NCI-H1105 treated with DMSO at 0.1 percent for 48 hours (cell line): ENCODE data around the gene PRKAG2.
A peak's percentile ranks its signal among the peaks of the same experiment; 100 is the strongest.
"Not testable (repeated sequence)": the region's sequence is repeated elsewhere in the genome, so short reads cannot be mapped to it uniquely, and the experiment has no call there.

Experiments used
- DNase-seq: peaks from one replicate; lab custom pipeline; 2025; lab: John Stamatoyannopoulos, UW

The PRKAG2 gene

GRCh38 chr7:151590071-151590849, 286.7 kb downstream of the PRKAG2 start:
- DNase-seq: no peak

DNA sequence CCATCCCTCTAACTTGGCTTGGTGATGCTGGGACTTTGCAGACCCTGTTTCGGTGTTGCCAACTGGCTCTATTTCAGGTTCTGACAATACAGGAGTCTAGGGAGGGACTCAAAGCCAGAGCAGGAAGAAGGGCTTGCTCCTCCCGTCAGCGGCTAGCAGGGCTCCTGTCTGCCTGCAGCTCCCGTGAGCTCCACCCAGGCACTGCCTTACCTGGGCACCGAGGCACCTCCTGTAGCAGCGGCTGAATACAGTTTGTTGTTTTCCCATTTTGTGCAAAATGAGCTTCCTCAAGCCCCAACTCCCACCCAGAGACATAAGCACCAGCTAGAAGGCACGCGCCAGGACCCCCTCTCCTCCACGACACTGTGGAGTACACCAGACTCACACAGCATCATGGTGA, 287.9 kb downstream of the PRKAG2 start:
- DNase-seq: no peak

- DNase-seq: no peak
Measured at GRCh38 chr7:151586531-151587260, 290.2 kb downstream of the PRKAG2 start.

- no peak for DNase-seq
Measured at GRCh38 chr7:151585744-151586393, 291.0 kb downstream of the PRKAG2 start.

- no peak for DNase-seq
Measured at GRCh38 chr7:151581741-151582140, 295.2 kb downstream of the PRKAG2 start.

DNA sequence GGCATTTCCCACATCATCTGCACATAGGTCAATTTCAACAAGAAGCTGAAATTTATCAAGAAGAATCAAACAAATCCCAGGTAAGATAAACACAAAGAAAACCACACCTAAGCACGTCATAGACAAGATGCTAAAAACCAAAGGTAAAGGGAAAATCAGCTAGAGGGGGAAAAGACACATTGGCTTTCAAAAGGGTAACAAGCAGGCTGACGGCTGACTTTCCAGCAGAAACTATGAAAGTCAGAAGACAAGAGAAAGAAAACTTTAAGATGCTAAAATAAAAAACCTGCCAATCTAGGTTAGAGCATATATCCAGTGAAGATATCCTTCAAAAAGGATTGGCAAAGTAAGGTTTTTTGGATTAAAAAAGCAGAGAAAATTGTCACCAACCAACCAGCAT, 297.3 kb downstream of the PRKAG2 start:
- DNase-seq: no peak

DNA sequence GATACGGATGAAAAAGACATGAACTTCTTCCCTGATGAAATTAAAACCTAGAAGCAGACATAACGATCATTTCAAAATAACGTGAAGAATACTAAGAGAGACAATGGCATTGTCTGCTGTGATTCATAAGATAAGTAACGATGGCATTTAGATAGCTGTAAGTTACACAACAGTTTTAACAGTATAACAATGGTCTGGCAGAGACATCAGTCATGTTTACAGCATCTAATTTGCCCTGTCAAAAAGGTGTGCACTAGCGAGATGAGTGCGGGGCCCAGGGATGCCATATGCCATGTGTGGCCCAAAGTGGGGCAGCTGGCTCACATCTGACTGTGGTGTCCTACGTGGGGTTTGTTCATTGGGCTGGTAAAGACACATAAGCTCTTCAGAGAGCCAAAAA, 301.5 kb downstream of the PRKAG2 start:
- no peak for DNase-seq

GRCh38 chr7:151573046-151573445, 303.9 kb downstream of the PRKAG2 start:
- not testable (repeated sequence) for DNase-seq

DNA sequence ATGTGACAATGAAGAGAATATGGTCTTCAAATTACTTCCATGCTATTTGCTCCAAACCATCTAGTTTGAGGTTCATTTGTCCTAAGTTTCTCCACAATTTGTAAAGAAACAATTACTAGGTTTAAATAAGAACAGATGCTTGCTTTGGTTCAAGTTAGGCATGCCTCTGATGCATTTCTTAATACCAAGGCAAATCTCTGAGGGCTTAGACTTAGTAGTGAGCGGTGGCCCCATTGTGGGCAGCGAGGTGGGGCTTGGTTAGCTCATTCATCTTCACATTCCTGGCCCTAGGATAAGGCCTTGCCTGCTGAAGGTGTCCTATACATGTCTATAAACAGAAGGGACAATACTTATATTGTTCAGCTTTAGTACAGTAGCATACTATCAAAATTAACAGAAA, 304.8 kb downstream of the PRKAG2 start:
- DNase-seq: no peak

DNA sequence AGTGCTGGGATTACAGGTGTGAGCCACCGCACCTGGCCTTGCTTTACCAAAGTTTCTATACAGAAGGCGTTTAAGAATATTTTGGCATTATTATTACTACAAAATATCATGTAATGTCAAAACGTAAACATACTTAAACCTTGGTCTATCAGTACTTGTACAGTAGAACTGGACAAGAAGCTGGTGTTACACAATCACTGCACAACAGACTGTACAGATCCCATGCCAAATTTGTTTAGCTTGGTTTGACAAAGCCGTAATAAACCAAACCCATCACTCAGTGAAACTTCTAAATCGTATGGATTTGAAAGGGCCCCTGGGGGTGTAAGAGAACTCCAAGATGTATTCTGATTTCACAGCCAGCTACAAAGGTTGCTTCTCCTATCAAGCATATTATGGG, 305.4 kb downstream of the PRKAG2 start:
- no peak for DNase-seq

- DNase-seq: no peak
Measured at GRCh38 chr7:151570366-151570915, 306.5 kb downstream of the PRKAG2 start.

- no peak for DNase-seq
Measured at GRCh38 chr7:151568956-151569940, 307.7 kb downstream of the PRKAG2 start.

DNA sequence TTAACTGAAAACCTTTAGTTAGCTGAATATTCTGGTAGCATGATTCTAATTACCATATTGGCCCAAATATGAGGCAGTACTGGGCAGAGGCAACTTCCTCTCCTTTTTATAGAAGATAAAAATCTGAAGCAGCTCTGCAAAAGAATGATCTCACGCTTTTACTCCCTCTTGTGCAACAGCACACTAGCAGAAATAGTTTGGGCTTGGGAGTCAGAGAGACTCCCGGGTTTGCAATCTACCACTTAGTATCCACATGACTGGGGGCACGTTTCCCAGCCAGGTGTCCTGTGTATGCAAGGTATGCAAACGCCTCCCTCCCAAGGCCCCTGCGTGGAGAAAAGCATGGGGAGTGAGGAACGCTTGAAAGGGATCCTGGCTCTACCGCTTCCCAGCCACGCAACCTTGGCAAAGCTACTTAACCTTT, 310.0 kb downstream of the PRKAG2 start:
- DNase-seq: no peak

GRCh38 chr7:151565541-151565940, 311.4 kb downstream of the PRKAG2 start:
- DNase-seq: no peak

GRCh38 chr7:151560243-151560642, 316.7 kb downstream of the PRKAG2 start:
- no peak for DNase-seq

- DNase-seq: no peak
Measured at GRCh38 chr7:151559557-151560183, 317.2 kb downstream of the PRKAG2 start.

DNA sequence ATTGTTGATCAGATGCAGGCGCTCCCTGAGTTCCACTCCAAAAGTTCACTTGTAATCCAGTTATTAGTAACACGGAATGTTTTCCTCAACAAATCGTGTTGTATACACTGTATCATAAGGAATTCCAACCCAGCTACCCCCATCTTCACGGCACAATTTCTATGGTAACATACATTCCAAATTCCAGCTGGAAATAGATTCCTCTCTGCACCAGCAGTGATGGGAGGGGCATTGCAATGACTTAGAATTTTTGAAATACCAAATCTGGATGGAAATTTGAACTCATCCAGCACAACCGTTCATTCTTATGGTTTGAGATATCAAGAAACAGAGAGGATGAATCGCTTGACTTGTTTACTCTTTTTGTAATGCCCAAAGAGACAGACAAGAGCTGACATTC, 318.3 kb downstream of the PRKAG2 start:
- DNase-seq: no peak

DNA sequence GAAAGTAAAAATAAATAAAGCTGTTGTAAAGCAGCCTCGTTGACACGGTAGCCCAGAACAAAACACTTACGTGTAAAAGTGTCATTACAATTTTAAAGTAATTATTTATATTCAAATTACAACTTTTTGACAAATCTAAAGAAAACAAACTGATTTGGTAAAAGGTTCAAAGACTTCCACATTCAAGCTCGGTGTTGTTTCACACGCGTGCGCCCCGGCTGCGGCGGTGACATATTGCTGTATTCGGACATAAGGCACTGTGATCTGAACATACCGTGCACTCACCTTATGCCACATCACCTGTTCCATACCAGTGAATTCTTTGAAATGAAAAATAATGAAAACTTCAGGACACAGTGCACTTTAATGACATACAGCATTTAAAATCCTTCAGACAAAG, 320.3 kb downstream of the PRKAG2 start:
- DNase-seq: no peak

DNA sequence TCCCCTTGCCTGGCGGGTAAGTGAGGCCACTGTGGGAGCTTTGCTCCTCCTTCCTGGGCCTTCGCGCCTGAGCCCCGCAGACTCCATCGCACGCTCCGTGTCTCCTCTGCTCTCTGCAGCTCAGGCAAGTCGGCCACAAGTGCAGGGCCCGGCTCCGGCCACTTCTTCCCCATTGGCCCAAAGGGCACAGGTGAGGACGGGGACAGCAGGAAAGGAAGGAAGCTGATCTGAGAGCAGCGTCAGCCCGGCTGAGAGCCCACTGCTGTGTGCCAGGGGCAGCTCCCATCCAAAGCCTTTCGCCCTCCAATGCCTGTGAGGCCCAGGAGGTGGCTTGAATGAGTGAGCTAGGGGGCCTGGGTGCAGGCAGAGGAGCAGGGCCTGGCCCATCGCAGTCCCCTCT, 323.6 kb downstream of the PRKAG2 start:
- no peak for DNase-seq

- peak; percentile 95 for DNase-seq
Measured at GRCh38 chr7:151552352-151553028, 324.4 kb downstream of the PRKAG2 start.
